HPDE6-E6E7 (cell line): Measurements from ENCODE around the gene ZNF486.
"Not testable (repeated sequence)": the region's sequence is repeated elsewhere in the genome, so short reads cannot be mapped to it uniquely, and the experiment has no call there.

ENCODE experiments used
- DNase-seq: peaks from one replicate; pipeline ENCODE4 v3.0.0; 2011; ENCODE audit warnings: missing footprints; ENCODE audit errors: extremely low spot score

Gene ZNF486

DNA sequence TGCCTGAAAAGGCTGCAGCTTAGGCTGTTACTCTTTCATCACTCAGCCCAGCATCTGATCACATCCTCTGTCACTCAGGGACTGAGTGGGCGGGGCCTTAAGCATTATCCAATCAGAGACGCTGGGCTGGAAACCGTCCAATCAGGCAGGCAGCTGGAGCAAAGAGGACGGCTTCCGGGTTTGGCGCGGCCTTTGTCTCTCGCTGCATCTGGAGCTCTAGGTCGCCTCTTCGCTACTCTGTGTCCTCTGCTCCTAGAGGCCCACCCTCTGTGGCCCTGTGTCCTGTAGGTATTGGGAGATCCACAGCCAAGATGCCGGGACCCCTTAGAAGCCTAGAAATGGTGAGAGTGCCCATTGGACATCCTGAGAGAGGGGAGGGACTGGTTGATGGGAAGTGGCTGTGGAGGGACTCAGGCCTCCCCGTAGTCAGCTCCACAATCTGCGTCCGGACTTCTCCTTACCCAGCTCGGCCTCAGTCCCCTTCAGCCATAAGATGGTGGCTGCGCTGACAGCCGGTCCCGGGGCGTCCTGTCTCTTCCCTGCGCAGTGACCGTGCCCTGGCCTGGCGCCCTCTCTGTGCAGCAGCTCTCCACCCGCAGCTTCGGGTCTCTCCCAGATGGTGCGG lies at the start of gene ZNF486:
ZNF486 (plus strand) TSS at position 195 of the 625 bp plus-strand sequence; CDS start at position 312, 117 bp downstream.
- peak; percentile 78 for DNase-seq

DNA sequence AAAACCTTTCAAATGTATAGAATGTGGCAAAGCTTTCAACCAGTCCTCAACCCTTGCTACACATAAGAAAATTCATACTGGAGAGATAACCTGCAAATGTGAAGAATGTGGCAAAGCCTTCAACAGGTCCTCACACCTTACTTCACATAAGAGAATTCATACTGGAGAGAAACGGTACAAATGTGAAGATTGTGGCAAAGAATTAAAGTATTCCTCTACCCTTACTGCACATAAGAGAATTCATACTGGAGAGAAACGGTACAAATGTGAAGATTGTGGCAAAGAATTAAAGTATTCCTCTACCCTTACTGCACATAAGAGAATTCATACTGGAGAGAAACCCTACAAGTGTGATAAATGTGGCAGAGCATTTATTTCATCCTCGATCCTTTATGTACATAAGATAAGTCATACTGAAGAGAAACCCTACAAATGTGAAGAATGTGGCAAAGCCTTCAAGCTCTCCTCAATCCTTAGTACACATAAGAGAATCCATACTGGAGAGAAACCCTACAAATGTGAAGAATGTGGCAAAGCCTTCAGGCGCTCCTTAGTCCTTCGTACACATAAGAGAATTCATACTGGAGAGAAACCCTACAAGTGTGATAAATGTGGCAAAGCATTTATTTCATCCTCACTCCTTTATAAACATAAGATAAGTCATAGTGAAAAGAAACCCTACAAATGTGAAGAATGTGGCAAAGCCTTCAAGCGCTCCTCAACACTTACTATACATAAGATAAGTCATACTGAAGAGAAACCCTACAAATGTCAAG lies 48.8 kb upstream of the ZNF486 start:
- DNase-seq, result not testable (repeated sequence)

DNA sequence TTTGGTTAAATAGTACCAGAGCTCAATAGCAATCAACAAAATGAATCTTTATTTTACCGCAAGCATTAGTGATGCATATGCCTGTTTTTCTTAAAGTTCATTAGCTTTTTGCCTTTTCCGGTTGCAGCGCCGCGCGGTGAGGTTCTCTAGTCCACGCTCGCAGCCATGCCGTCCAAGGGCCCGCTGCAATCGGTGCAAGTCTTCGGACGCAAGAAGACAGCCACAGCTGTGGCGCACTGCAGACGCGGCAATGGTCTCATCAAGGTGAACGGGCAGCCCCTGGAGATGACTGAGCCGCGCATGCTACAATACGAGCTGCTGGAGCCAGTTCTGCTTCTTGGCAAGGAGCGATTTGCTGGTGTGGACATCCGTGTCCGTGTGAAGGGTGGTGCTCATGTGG lies 42.1 kb upstream of the ZNF486 start:
- no peak for DNase-seq

DNA sequence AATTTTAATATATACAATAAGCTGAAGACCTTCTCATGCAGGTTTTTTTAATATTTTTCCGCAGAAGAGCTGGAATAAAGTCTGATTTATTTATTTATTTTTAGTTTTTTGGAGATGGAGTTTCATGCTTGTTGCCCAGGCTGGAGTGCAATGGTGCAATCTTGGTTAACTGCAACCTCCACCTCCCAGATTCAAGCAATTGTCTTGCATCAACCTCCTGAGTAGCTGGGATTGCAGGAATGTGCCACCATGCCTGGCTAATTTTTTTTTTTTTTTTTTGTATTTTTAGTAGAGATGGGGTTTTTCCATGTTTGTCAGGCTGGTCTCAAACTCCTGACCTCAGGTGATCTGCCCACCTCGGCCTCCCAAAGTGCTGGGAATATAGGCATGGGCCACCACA lies 34.1 kb upstream of the ZNF486 start:
- DNase-seq, result not testable (repeated sequence)

DNA sequence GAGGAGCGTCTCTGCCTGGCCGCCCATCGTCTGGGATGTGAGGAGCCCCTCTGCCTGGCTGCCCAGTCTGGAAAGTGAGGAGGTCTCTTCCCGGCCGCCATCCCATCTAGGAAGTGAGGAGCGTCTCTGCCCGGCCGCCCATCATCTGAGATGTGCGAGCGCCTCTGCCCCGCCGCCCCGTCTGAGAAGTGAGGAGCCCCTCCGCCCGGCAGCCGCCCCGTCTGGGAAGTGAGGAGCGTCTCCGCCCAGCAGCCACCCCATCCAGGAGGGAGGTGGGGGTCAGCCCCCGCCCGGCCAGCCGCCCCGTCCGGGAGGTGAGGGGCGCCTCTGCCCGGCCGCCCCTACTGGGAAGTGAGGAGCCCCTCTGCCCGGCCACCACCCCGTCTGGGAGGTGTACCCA lies 29.3 kb upstream of the ZNF486 start:
- not testable (repeated sequence) for DNase-seq

DNA sequence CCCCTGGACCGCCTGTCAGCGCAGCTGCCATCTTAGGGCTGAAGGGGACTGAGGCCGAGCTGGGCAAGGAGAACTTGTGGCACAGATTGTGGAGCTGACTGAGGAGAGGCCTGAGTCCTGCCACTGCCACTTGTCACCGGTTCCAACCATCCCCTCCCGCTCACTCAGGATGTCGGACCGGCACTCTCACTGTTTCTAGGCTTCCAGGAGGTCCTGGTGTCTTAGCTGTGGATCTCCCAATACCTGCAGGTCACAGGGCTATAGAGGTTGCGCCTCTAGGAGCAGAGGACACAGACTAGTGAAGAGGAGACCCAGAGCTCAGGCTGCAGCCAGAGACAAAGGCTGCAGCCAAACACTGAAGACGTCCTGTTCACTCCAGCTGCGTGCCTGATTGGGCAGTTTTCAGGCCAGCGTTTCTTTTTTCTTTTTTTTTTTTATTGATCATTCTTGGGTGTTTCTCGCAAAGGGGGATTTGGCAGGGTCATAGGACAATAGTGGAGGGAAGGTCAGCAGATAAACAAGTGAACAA lies 15.3 kb upstream of the ZNF486 start:
- DNase-seq, result no peak

DNA sequence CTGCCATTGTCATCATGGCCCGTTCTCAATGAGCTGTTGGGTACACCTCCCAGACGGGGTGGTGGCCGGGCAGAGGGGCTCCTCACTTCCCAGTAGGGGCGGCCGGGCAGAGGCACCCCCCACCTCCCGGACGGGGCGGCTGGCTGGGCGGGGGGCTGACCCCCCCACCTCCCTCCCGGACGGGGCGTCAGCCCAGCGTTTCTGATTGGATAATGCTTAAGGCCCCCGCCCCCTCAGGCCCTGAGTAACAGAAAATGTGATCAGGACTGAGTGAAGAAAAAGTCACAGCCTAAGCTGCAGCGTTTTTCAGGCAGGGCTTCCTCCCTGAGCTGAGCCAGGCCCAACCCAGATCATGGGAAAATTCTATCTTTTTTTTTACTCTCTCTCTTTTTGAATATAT lies 14.5 kb upstream of the ZNF486 start:
- not testable (repeated sequence) for DNase-seq

DNA sequence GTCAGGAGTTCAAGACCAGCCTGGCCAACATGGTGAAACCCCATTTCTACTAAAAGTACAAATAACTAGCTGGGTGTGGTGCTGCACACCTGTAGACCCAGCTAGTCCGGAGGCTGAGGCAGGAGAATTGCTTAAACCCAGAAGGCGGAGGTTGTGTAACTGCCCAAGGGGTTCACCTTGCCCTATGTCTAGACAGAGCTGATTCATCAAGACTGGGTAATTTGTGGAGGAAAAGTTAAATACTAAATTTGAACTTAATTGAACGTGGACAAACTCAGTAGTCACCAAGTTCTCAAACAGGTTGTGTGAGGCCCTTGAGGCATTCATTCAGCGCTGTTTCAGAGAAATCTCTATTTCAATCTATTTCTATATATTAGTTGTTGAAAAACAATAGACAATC lies 13.7 kb upstream of the ZNF486 start:
- no peak for DNase-seq

DNA sequence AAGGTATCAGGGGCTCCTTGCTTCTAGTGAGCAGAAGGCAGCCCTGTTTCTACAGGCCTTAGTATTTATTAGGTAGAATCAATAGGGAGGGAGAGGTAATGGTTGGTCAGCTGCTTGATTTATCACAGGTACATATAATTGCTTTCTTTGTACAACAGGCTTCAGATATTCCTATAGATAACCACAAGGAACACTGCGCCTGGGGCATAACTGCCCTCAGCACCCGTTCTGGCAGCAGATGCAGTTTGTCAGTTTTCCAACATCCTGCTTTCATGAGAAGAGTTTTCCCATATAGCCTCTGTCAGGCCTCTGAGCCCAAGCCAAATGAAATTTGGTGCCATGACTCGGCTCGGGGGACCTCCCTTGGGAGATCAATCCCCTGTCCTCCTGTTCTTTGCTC lies 12.4 kb upstream of the ZNF486 start:
- no peak for DNase-seq

DNA sequence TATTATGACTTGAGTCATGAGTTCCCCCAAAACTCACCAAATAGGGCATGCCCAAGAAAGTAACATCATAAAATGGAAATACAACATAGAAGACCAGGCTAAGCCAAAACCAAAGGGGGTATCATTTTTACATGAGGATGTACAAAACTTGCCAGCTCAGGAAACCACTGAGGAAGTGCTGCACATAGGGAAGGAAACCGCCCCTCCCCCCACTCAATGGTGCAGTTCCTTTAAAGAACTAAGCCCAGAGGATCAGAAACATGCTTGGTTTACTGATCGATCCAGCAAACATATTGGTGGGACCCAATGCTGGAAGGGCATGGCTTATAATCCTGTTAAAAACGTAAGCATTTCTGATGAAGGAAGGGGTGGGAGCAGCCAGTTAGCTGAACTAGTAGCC lies 4.2 kb upstream of the ZNF486 start:
- DNase-seq, result no peak

DNA sequence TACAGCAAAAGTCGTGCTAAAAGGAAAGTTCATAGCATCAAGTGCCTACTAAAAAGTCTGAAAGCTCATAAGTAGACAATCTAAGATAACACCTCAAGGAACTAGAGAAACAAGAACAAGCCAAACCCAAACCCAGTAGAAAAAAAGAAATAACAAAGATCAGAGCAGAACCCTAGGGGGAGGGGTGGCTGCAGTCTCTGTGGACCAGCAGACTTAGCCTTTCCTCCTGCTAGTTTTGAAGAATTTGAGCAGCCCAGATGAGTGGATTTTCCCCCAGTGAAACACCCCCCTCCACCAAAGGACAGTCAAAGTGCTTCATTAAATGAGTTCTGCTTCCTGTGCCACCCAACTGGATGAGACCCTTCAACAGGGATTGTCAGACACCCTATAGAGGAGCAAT lies 2.6 kb upstream of the ZNF486 start:
- DNase-seq, result no peak

DNA sequence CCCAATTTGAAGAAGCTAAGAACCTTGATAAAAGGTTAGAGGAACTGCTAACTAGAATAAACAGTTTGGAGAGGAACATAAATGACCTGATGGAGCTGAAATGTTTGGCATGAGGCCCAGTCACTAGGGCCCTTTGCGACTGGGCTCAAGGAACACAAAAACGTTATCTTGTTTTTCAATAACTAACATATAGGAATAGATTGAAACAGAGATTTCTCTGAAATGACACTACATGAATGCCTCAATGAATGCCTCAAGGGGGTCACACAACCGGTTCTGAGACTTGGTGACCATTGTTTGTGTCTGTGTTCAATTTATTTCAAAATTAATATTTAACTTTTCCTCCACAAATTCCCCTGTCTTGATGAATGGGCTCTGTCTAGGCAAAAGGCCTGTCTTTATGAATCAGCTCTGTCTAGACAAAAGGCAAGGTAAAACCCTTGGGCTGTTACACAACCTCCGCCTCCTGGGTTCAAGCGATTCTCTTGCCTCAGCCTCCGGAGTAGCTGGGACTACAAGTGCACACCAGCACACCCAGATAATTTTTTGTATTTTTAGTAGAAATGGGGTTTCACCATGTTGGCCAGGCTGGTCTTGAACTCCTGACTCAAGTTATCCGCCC lies 932 bp upstream of the ZNF486 start:
- DNase-seq, result no peak

DNA sequence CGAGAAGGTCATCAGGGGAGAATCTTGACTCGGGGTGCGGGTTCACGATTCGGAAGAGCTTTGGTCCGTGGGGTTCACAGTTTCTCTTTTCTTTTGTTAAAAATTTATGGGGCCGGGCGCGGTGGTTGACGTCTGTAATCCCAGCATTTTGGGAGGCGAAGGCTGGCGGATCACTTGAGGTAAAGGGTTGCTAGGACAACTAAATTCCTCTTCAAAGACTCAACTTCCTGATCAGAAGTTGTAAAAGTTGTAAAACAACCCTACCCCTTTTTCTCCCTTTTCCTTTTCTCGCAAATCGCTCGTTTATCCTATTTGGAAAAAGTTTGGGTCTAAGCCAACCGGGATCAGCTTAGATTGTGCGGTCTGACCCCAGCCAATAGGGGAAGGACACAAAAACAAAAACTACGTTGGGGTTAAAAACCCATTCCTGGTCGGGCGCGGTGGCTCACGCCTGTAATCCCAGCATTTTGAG lies 673 bp downstream of the ZNF486 start:
- DNase-seq, result no peak

DNA sequence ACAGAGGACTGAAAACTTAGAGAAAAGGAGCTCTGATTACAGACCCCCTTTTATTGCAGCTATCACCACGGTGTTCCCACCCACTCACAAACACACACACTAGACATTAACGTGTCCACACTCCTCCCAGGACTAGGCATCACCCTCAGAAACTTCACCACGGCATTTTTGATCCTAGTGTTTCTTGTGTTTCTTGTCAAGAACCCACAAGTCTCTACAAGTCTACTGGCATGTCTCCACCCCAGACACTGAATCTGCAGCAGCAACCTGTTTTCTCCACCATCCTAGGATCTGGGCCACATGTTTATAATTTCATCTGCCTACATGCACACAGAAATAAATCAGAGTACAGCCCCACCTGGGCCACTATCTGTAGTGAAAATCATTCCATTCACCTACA lies 4.3 kb downstream of the ZNF486 start:
- DNase-seq, result peak; percentile 34

DNA sequence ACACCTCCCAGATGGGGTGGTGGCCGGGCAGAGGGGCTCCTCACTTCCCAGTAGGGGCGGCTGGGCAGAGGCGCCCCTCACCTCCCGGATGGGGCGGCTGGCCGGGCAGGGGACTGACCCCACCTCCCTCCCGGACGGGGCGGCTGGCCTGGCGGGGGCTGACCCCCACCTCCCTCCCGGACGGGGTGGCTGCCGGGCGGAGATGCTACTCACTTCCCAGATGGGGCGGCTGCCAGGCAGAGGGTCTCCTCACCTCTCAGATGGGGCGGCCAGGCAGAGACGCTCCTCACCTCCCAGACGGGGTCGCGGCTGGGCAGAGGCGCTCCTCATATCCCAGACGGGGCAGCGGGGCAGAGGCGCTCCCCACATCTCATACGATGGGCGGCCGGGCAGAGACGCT lies 8.8 kb downstream of the ZNF486 start:
- not testable (repeated sequence) for DNase-seq

DNA sequence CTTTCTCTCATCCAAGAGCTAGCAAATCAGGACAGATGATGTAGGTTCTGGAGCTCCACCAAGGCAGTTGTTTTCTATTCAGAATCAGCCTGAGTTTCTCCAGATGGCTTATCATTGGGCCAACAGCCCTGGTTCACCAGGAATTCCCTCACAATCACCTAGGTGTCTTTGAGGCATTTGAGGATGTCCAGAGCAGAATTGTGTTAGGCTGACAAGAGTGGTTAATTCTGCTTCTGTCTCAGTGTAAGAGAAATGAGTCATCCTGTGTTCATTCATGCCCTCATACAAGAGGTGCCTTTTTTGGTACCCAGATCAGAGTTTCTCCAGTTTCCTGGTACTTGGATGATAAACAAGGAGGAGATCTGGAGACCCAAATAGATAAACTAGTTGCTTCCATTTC lies 12.9 kb downstream of the ZNF486 start:
- not testable (repeated sequence) for DNase-seq

DNA sequence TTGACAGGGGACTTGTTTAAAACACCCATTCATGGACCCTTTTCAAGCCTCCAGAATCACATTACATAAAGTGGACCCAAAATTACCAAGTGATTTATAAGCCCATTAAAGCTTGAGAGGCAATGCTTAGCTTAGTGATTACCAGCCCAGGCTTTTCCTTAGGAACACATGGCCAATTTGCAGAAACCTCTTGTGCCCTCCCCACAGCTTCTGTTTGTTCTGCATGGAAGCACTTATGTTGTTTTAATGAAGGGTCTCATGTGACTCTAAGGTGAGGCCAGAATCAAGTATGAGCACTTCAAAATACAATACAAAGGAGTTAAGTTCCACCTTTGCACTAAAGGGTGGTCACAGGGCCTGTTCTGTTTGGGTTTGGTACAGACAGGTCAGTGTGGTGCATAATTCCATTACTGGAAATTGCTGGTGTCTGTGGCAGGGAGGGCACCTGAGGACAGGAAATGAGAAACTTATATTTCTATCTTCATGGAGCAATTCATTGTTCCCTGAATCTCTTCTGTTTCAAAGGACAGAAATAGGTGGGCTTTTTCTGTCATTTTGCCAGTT lies 15.3 kb downstream of the ZNF486 start:
- DNase-seq, result no peak

DNA sequence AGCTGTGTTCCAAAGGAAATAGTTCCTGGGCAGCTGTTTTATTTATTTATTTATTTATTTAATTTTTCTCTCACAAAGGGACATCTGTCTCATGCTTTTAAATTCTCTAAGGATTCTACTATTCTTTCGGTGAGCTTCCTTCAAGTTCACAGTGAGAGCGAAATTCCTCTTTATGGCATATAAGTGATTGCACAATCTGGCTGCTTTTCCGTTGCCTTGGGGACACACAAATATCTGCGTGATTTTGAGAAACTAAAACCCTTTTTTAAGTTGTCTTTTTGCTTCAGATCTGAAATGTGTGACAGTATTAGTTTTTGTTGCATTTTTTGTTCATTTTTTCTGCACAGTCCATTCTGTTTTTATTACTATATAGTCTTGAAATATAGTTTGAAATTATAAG lies 19.2 kb downstream of the ZNF486 start:
- DNase-seq, result no peak

DNA sequence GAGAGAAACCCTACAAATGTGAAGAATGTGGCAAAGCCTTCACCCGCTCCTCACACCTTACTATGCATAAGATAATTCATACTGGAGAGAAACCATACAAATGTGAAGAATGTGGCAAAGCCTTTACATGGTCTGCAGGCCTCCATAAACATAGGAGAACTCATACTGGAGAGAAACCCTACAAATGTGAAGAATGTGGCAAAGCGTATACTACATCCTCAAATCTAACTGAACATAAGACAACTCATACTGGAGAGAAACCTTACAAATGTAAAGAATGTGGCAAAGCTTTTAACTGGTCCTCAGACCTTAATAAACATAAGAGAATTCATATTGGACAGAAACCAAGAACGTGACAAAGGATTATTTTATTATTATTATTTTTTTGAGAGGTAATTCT lies 30.7 kb downstream of the ZNF486 start:
- no peak for DNase-seq

DNA sequence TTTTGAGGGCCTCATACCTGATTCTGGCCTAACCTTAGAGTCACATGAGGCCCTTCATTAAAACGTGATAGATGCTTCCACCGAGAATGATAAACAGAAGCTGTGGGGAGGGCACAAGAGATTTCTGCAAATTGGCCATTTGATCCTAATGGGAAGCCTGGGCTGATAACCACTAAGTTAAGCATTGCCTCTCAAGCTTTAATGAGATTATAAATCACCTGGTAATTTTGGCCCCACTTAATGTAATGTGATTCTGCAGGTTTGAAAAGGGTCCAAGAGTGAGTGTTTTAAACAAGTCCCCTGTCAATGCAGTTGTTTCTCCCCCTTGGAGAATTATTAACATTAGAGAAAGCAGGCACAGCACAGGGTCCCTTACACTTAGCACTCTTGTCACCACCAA lies 42.0 kb downstream of the ZNF486 start:
- no peak for DNase-seq

DNA sequence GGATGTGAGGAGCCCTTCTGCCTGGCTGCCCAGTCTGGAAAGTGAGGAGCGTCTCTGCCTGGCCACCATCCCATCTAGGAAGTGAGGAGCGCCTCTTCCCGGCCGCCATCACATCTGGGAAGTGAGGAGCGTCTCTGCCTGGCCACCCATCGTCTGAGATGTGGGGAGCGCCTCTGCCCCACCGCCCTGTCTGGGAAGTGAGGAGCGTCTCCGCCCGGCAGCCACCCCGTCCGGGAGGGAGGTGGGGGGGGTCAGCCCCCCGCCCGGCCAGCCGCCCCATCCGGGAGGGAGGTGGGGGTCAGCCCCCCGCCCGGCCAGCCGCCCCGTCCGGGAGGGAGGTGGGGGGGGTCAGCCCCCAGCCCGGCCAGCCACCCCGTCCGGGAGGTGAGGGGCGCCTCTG lies 47.4 kb downstream of the ZNF486 start:
- DNase-seq, result not testable (repeated sequence)

DNA sequence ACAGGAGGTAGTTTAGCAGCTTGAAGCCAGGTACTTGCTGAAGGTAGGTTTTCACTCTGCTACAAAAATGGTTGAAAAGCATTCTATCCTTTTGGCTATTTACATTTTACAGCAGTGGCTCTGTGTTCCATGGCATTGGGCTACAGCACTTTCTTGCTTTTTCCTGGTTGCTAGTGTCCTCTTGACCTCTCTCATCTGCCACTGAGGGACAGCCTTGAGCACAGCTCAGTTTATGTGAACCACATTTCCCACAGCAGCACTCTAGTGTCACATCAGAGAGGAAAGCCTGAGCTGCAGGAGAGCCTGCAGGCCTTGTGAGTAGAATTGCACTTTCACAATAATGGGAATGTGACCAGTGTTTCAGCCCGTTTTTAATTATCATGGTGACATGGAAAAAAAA lies 54.6 kb downstream of the ZNF486 start:
- not testable (repeated sequence) for DNase-seq
